Tongue (tissue), 2 donors: Measurements from ENCODE around the gene NEURL1. TPM values are rescaled to one million over a fixed set of nuclear protein-coding genes. Genes with fewer than 3 reads are reported as not detected.
"Not testable (repeated sequence)": the region's sequence is repeated elsewhere in the genome, so short reads cannot be mapped to it uniquely, and the experiment has no call there.

Experiments used
- DNase-seq: peaks from one replicate; pipeline ENCODE4 v3.0.0-alpha.2; 2015
- total RNA-seq: library from RNA; depleted of rRNA; stranded (reverse); fragments of >200 nt; gene quantifications from one replicate; pipeline ENCODE4 v1.2.3, GENCODE V29; 2014

NEURL1 gene
- total RNA-seq, 1 donor from 2014 or later: 46.2 TPM

GRCh38 chr10:103627111-103627892 is 133.8 kb downstream of the NEURL1 start:
- DNase-seq: no peak

- no peak for DNase-seq
These were observed 134.4 kb downstream of the NEURL1 start for GRCh38 chr10:103627893-103628292.

GRCh38 chr10:103629581-103629980 is 136.1 kb downstream of the NEURL1 start:
- DNase-seq: no peak

- no peak for DNase-seq
These were observed 136.7 kb downstream of the NEURL1 start for GRCh38 chr10:103630156-103630555.

GRCh38 chr10:103632247-103632642 is 138.7 kb downstream of the NEURL1 start:
- no peak for DNase-seq

- DNase-seq: not testable (repeated sequence)
These were observed 139.4 kb downstream of the NEURL1 start for GRCh38 chr10:103632871-103633270.

- DNase-seq: no peak
These were observed 140.3 kb downstream of the NEURL1 start for GRCh38 chr10:103633846-103634245.

GRCh38 chr10:103635580-103635979 is 142.1 kb downstream of the NEURL1 start:
- DNase-seq: no peak

GRCh38 chr10:103636492-103636891 is 143.0 kb downstream of the NEURL1 start:
- peak; percentile 35 for DNase-seq

GRCh38 chr10:103637011-103637410 is 143.5 kb downstream of the NEURL1 start:
- peak; percentile 58 for DNase-seq

GRCh38 chr10:103637927-103638557 is 144.5 kb downstream of the NEURL1 start:
- DNase-seq: peak; percentile 83

- DNase-seq: no peak
These were observed 145.4 kb downstream of the NEURL1 start for GRCh38 chr10:103638948-103639347.

GRCh38 chr10:103640436-103641181 is 147.1 kb downstream of the NEURL1 start:
- peak; percentile 74 for DNase-seq

GRCh38 chr10:103641326-103641725 is 147.8 kb downstream of the NEURL1 start:
- no peak for DNase-seq

Other genes with a start within 250 kb of the NEURL1 start
- not detected for gene RPEL1, start 247.8 kb upstream of the NEURL1 start, total RNA-seq
- gene INA, start 216.6 kb upstream of the NEURL1 start, total RNA-seq: 1.0 TPM
- gene PCGF6, start 142.6 kb upstream of the NEURL1 start, total RNA-seq: 13.7 TPM
- 4.1 TPM for gene TAF5, start 125.7 kb upstream of the NEURL1 start, total RNA-seq
- 102 TPM for gene ATP5MK, start 97.2 kb upstream of the NEURL1 start, total RNA-seq
- gene PDCD11, start 97.1 kb upstream of the NEURL1 start, total RNA-seq: 36.0 TPM
- gene CALHM2, start 41.3 kb upstream of the NEURL1 start, total RNA-seq: 10.1 TPM
- gene CALHM1, start 34.8 kb upstream of the NEURL1 start, total RNA-seq: 0.10 TPM
- not detected for gene CALHM3, start 14.5 kb upstream of the NEURL1 start, total RNA-seq